ENCODE measurements around the gene DTHD1. TPM values are rescaled to one million over a fixed set of nuclear protein-coding genes. Genes with fewer than 3 reads are reported as not detected.

DTHD1 gene
- total RNA-seq, 1 donor from 2014 or later = 0.08 TPM

GRCh38 chr4:36308150-36308549, 26.7 kb downstream of the DTHD1 start:
- intact Hi-C loops (cut with DNase I) = no loop called here
- no peak for DNase-seq (ENCODE audit: low spot score)

DNA sequence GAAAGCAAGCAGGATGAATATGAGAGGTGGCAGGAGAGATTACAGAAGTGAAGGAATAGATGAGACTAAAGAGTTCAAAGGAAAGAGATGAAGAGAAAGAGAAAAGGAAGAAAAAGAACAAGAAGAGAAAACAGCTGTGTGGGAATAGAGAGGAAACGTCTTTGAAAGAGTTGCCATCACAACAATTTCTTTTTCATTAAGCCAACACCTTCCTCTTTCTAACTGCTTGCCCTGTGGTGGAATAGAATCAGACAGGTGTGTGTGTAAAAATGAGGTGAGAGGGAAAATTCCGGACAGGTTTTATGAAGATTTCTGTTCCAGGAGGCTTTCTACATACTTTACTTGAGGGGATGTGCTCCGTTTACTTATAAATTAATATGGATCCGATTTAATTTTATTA, 28.8 kb downstream of the DTHD1 start:
- intact Hi-C loops (cut with DNase I) = no loop called here
- DNase-seq (ENCODE audit: low spot score) = no peak

- peak; percentile 77 for DNase-seq (ENCODE audit: low spot score)
- intact Hi-C loops (cut with DNase I) = no loop called here
Measured at GRCh38 chr4:36310793-36311192, 29.4 kb downstream of the DTHD1 start.

DNA sequence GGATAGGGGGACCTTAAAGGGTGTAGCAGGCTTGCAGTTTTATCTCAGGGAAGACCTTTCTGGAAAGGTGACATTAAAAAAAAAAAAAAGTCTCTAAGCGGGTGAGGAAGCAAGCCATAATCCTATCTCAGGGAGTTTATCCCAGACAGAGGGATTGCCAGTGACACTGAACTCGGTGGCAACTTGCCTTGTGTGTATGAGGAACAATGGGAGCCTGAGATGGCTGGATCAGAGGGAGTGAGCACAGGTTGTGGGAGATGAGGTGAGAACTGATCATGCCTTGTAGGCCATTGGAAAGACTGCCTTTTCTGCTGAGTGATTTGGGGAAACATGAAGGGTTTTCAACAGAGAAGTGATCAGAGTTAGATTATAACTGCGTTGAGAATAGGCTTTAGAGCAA, 31.1 kb downstream of the DTHD1 start:
- DNase-seq (ENCODE audit: low spot score) = no peak
- intact Hi-C loops (cut with DNase I) = no loop called here

DNA sequence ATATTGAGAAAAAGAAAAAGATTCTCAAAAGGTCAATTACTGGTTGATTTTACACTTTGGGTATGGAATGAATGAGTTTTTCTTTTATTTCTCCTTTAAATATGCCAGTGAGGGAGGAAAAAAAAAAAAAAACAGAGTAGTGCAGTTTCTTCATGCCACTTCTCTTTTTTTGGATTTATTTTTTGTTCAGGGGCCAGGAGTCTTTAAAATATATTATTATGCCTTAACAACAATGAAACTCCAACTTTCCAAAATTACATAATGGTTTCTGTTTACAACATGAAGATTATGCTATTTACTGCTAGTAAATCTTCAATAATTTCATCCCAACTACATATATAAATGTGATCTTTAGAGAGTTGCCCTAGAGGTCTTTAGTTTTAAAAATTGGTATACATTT, 31.9 kb downstream of the DTHD1 start:
- DNase-seq (ENCODE audit: low spot score) = no peak
- intact Hi-C loops (cut with DNase I) = no loop called here

GRCh38 chr4:36313703-36314102, 32.3 kb downstream of the DTHD1 start:
- intact Hi-C loops (cut with DNase I) = no loop called here

GRCh38 chr4:36316607-36317006, 35.2 kb downstream of the DTHD1 start:
- no peak for DNase-seq (ENCODE audit: low spot score)
- intact Hi-C loops (cut with DNase I) = no loop called here

More at GRCh38 chr4:36313703-36314102, 32.3 kb downstream of the DTHD1 start:
- no peak for DNase-seq (ENCODE audit: low spot score)

DNA sequence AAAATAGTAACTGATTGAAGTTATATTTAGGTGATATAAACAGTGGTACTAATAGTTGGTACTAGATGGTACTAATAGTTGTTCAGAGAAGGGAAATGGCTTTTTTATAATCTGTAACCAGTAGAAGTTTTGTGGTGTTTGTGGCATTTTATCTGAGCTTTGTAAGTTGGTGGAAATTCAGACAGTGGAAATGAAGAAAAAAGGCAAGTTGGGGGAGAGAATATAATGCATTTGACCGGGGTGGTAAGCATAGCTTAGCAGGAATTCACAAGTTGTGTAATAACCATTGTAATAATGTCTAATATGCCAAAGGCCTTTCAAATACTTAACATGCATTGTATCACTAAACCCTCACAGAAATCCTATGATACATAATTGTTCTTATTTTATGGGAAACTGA, 36.3 kb downstream of the DTHD1 start:
- intact Hi-C loops (cut with DNase I) = no loop called here
- DNase-seq (ENCODE audit: low spot score) = no peak

DNA sequence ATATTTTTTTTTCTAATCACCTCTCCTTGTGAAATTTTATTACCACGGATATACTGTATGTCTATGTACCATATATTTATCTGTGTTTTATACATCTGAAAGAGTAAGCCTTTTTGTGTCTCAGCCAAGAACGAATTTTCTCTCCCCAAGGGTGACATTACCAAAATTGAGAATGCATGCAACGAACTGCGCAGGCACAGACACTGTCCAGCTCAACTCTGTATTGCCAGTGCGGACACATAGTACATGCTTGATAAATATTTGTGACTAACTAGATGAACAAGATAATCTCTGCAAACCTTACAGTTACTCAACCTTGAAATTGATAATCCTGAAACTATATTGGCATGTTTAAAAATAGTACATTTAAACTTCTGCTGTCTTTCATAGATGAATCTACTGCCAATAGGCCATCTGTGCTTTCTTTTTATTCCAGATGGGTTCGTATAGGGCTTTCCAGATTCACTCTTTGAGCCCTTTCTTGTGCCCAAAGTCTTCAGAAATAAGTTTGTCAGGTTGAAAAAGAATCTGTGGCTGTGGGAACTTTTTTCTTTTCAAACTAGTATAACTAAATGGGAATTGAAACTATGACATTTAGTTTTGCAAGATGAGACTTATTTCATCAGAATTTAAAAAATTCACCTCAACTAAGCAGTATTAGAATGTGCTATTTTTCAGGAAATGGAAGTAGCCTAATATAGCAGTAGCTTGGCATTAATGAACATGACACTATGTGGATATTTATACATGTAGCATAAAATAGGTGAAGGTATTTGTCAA, 38.9 kb downstream of the DTHD1 start:
- no peak for DNase-seq (ENCODE audit: low spot score)
- intact Hi-C loops (cut with DNase I) = no loop called here

GRCh38 chr4:36321176-36321575, 39.8 kb downstream of the DTHD1 start:
- DNase-seq (ENCODE audit: low spot score) = no peak
- intact Hi-C loops (cut with DNase I) = no loop called here

- intact Hi-C loops (cut with DNase I) = no loop called here
- no peak for DNase-seq (ENCODE audit: low spot score)
Measured at GRCh38 chr4:36322921-36323354, 41.5 kb downstream of the DTHD1 start.

GRCh38 chr4:36323816-36324419, 42.5 kb downstream of the DTHD1 start:
- intact Hi-C loops (cut with DNase I) = no loop called here
- DNase-seq (ENCODE audit: low spot score) = no peak

- no peak for DNase-seq (ENCODE audit: low spot score)
- intact Hi-C loops (cut with DNase I) = no loop called here
Measured at GRCh38 chr4:36324808-36325207, 43.4 kb downstream of the DTHD1 start.

DNA sequence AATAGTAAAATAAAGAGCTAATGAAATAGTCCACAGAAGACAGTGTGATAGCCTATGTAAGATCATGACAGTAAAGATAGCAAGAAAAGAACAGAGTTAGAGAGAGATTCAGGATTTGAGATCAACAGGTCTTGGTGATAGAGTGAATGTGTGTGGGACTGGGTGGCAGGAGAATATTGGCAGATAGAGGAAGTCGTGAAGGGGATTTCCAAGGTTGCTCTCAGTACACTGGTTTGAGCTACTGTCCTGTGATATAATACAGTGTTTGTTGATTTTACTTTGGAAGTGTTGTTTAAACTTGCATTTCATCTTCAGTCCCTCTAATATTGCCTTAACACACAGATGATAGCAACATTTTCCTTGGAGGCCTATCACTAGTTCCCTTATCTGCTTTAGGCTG, 44.1 kb downstream of the DTHD1 start:
- DNase-seq (ENCODE audit: low spot score) = no peak
- intact Hi-C loops (cut with DNase I) = no loop called here

- intact Hi-C loops (cut with DNase I) = no loop called here
- DNase-seq (ENCODE audit: low spot score) = no peak
Measured at GRCh38 chr4:36325926-36326325, 44.5 kb downstream of the DTHD1 start.

DNA sequence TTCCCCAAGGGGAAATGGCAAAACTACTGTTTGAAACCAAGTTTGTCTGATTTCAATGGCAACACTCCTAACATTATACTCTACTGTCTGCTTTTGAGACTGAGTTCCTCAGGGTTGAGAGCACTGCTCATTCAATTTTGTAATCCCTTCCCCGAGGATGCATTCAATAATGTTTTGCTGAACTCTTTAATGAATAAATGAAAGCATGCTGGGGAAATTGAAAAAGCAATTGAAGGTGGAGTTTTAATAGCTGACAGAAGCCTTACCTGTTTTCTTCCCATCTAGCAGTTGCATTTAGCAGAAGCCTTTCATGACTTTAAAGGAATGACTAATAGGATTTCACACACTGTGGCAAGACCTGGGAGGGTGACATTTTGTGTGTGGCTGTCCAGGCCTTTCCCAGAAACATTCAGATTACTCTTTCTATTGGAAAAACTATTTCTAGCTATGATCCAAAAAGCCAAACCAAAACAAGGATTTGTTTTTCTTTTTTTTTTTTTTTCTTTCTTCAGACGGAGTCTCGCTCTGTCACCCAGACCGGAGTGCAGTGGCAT, 45.1 kb downstream of the DTHD1 start:
- DNase-seq (ENCODE audit: low spot score) = no peak
- intact Hi-C loops (cut with DNase I) = no loop called here

GRCh38 chr4:36327400-36327799, 46.0 kb downstream of the DTHD1 start:
- intact Hi-C loops (cut with DNase I) = no loop called here
- DNase-seq (ENCODE audit: low spot score) = no peak

DNA sequence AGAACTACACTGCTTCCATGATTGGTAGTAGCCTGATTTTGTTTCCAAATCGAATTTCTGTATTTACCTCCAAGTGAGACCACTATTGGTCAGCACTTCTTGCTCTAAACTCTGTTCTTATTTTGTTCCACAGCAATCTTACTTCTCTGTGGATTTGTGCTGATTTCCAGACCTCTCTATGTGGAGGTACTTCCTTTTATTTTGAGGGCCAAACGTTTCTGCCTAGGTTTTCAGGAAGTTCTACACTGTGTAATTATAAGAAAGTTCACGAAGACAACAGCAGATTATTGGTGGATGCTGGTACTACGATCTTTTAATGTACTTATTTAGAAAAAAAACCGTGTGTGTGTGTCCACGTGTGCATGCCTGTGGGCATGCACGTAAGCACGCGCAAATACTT, 46.7 kb downstream of the DTHD1 start:
- no peak for DNase-seq (ENCODE audit: low spot score)
- intact Hi-C loops (cut with DNase I) = no loop called here

GRCh38 chr4:36329228-36329627, 47.8 kb downstream of the DTHD1 start:
- no peak for DNase-seq (ENCODE audit: low spot score)
- intact Hi-C loops (cut with DNase I) = no loop called here

DNA sequence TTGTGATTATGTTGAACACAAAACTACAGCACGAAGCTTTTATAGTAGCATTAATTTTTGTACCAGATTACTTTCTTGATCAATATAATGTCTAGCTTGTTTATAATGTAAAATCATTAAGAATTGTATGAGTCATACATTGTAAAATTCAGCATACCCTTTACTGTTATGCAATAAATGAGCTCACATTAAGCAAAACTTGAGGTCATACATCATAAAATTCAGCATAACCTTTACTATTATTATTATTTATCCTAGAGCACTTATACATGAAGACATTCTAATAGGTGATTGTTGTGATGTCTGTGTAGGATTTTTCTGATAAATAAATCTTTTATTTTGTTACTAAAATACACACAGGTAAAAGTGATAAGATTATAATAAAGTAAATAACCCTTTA, 49.4 kb downstream of the DTHD1 start:
- intact Hi-C loops (cut with DNase I) = no loop called here
- no peak for DNase-seq (ENCODE audit: low spot score)
